Astrocyte of the spinal cord (primary cell): Measurements from ENCODE around the gene TMEM9.

Experiments
- DNase-seq: peaks from one replicate; pipeline ENCODE4 v3.0.0; 2011; ENCODE audit warnings: low read depth, low spot score
- H3K4me3 ChIP-seq: 2 replicates; pipeline ENCODE4 v1.5.1; 2011; ENCODE audit warnings: low read depth, mild to moderate bottlenecking, low read length, moderate library complexity
- CTCF ChIP-seq: IDR thresholded peaks from 2 replicates; pipeline ENCODE4 v1.5.1; 2012; ENCODE audit warnings: low read depth, mild to moderate bottlenecking, low read length, inconsistent platforms
- in situ Hi-C: cut with HindIII; loops from 2 replicates; pipeline ENCODE4 v1.10.0; 2017; ENCODE audit warnings: low sequenced_read_pairs

Gene TMEM9

GRCh38 chr1:201111156-201111555, 43.1 kb downstream of the TMEM9 start:
- in situ Hi-C loops, result no loop called here
- TF ChIP-seq CTCF, result no peak
- no peak for DNase-seq
- H3K4me3 ChIP-seq, result no peak overlapping the region

GRCh38 chr1:201110616-201111015, 43.7 kb downstream of the TMEM9 start:
- no peak for TF ChIP-seq CTCF
- H3K4me3 ChIP-seq, result no peak overlapping the region
- in situ Hi-C loops, result no loop called here
- DNase-seq, result no peak

GRCh38 chr1:201110138-201110537, 44.1 kb downstream of the TMEM9 start:
- H3K4me3 ChIP-seq, result no peak overlapping the region
- in situ Hi-C loops, result no loop called here
- no peak for TF ChIP-seq CTCF
- no peak for DNase-seq

GRCh38 chr1:201109651-201110050, 44.6 kb downstream of the TMEM9 start:
- H3K4me3 ChIP-seq, result no peak overlapping the region
- TF ChIP-seq CTCF, result no peak
- in situ Hi-C loops, result no loop called here
- DNase-seq, result no peak

- DNase-seq, result no peak
- in situ Hi-C loops, result no loop called here
- TF ChIP-seq CTCF, result no peak
These were observed 45.7 kb downstream of the TMEM9 start for GRCh38 chr1:201108614-201109013.

GRCh38 chr1:201105688-201106087, 48.6 kb downstream of the TMEM9 start:
- H3K4me3 ChIP-seq, result no peak overlapping the region
- TF ChIP-seq CTCF, result no peak
- in situ Hi-C loops, result no loop called here
- no peak for DNase-seq

More at GRCh38 chr1:201108614-201109013, 45.7 kb downstream of the TMEM9 start:
- no peak overlapping the region for H3K4me3 ChIP-seq

GRCh38 chr1:201104141-201104540, 50.1 kb downstream of the TMEM9 start:
- TF ChIP-seq CTCF, result no peak
- DNase-seq, result no peak
- in situ Hi-C loops, result no loop called here
- H3K4me3 ChIP-seq, result no peak overlapping the region
